ENCODE results near the gene NDUFS7.
A peak's percentile ranks its signal among the peaks of the same experiment; 100 is the strongest.

NDUFS7 gene

GRCh38 chr19:1401889-1402217 lies 18.1 kb downstream of the NDUFS7 start:
- DNase-seq, result no peak

- no peak for DNase-seq
Observed at GRCh38 chr19:1402411-1403070, 18.8 kb downstream of the NDUFS7 start.

GRCh38 chr19:1406774-1407527 lies 23.2 kb downstream of the NDUFS7 start:
- peak; percentile 85 for DNase-seq

- DNase-seq, result no peak
Observed at GRCh38 chr19:1407528-1408299, 24.0 kb downstream of the NDUFS7 start, which contains the start of gene DAZAP1. TSS of gene DAZAP1 (plus strand) at chr19:1407586. CDS start at chr19:1407774, 188 bp downstream.

GRCh38 chr19:1408300-1409203 lies 24.8 kb downstream of the NDUFS7 start:
- DNase-seq, result no peak

- DNase-seq, result no peak
Observed at GRCh38 chr19:1409204-1410005, 25.7 kb downstream of the NDUFS7 start.

- DNase-seq, result no peak
Observed at GRCh38 chr19:1410136-1410786, 26.6 kb downstream of the NDUFS7 start.

- DNase-seq, result no peak
Observed at GRCh38 chr19:1410789-1411188, 27.1 kb downstream of the NDUFS7 start.

GRCh38 chr19:1411255-1412191 lies 27.8 kb downstream of the NDUFS7 start:
- DNase-seq, result no peak

GRCh38 chr19:1412323-1412923 lies 28.7 kb downstream of the NDUFS7 start:
- DNase-seq, result no peak

GRCh38 chr19:1412995-1413800 lies 29.5 kb downstream of the NDUFS7 start:
- no peak for DNase-seq

GRCh38 chr19:1416014-1416841 lies 32.5 kb downstream of the NDUFS7 start:
- no peak for DNase-seq

- DNase-seq, result no peak
Observed at GRCh38 chr19:1417145-1417544, 33.4 kb downstream of the NDUFS7 start.

GRCh38 chr19:1417681-1418495 lies 34.2 kb downstream of the NDUFS7 start:
- DNase-seq, result no peak

- DNase-seq, result no peak
Observed at GRCh38 chr19:1418496-1418775, 34.7 kb downstream of the NDUFS7 start.

- DNase-seq, result no peak
Observed at GRCh38 chr19:1418951-1419738, 35.4 kb downstream of the NDUFS7 start.
